Endothelial cell of umbilical vein (primary cell): ENCODE data around the gene SHISA8. TPM values are rescaled to one million over a fixed set of nuclear protein-coding genes. Genes with fewer than 3 reads are reported as not detected.

Experiments used
- BruUV-seq: library from RNA; stranded (reverse); fragments of 400-500 nt; replicated peaks from 2 replicates; lab custom pipeline; 2021; lab: Mats Ljungman, UMichigan
- CTCF ChIA-PET: fragments of 300-600, 350-600 bp; sonication (Branson Sonifier 250); formaldehyde crosslinking; loops from one replicate; lab custom pipeline; 2021; ENCODE audit warnings: antibody characterized with exemption, inconsistent platforms; lab: Charles Lee
- POLR2A ChIA-PET: fragments of 300-600, 350-600 bp; sonication (Branson Sonifier 250); formaldehyde crosslinking; loops from one replicate; lab custom pipeline; 2021; ENCODE audit warnings: antibody characterized with exemption, inconsistent platforms; lab: Charles Lee
- DNase-seq: peaks from one replicate; pipeline ENCODE4 v3.0.0-alpha.2; 2011; ENCODE audit warnings: low read depth, low spot score
- FAIRE-seq: peaks from 2 replicates; lab custom pipeline; 2011; peaks lifted over from hg19 to GRCh38; lab: Jason Lieb, UNC
- H2AFZ ChIP-seq: 2 replicates; pipeline ENCODE4 v1.6.0; 2012; ENCODE audit warnings: low read depth, low read length, control low read depth, inconsistent platforms
- H3K27ac ChIP-seq: 2 replicates; pipeline ENCODE4 v1.5.1; 2011; ENCODE audit warnings: low read depth, mild to moderate bottlenecking, control low read depth, low read length, moderate library complexity; ENCODE audit not compliant: insufficient read depth
- H3K27me3 ChIP-seq, 2 experiments: 2 replicates each; pipeline versions ENCODE4 v1.6.0 to v1.6.1; 2011; ENCODE audit warnings: low read length in 2 of 2, mixed read lengths in 1 of 2; ENCODE audit not compliant: control insufficient read depth in 2 of 2, insufficient read depth in 2 of 2
- H3K36me3 ChIP-seq, 2 experiments: 2 replicates in 1 of 2; 3 replicates in 1 of 2; pipeline ENCODE4 v1.5.1; 2011; ENCODE audit warnings: low read length in 2 of 2, mild to moderate bottlenecking in 1 of 2, moderate library complexity in 1 of 2; ENCODE audit not compliant: control insufficient read depth in 2 of 2, insufficient read depth in 2 of 2; ENCODE audit errors: extremely low read depth in 1 of 2
- H3K4me1 ChIP-seq: 3 replicates; pipeline ENCODE4 v1.5.1; 2011; ENCODE audit warnings: mild to moderate bottlenecking, low read length; ENCODE audit not compliant: control insufficient read depth, insufficient read depth; ENCODE audit errors: extremely low read depth
- H3K4me2 ChIP-seq: 2 replicates; pipeline ENCODE4 v1.6.1; 2011; ENCODE audit warnings: low read length, control low read depth, mixed read lengths; ENCODE audit not compliant: insufficient read depth
- H3K4me3 ChIP-seq, 3 experiments: fragments of 200-600 bp in 1 of 3; sonication (generic), shearing (Covaris generic) in 1 of 3; replicated peaks in 1 of 3; 2 replicates each; pipeline ENCODE4 v1.5.1; 2011 to 2016; ENCODE audit warnings: control low read depth in 3 of 3, low read length in 3 of 3, mild to moderate bottlenecking in 2 of 3, inconsistent platforms in 1 of 3, low read depth in 1 of 3, moderate library complexity in 1 of 3; ENCODE audit not compliant: insufficient read depth in 1 of 3
- H3K79me2 ChIP-seq: 2 replicates; pipeline ENCODE4 v1.6.0; 2012; ENCODE audit warnings: low read length, inconsistent platforms; ENCODE audit not compliant: control insufficient read depth, insufficient read depth
- H3K9ac ChIP-seq: replicated peaks from 2 replicates; pipeline ENCODE3; 2011; ENCODE audit warnings: low read length, control low read depth; ENCODE audit not compliant: insufficient read depth; ENCODE audit errors: extremely low read depth
- H3K9me1 ChIP-seq: replicated peaks from 3 replicates; pipeline ENCODE4 v1.6.0; 2011; ENCODE audit warnings: mild to moderate bottlenecking, low read length; ENCODE audit not compliant: control insufficient read depth, insufficient read depth; ENCODE audit errors: extremely low read depth
- H3K9me3 ChIP-seq: replicated peaks from 2 replicates; pipeline ENCODE4 v1.5.1; 2012; ENCODE audit warnings: low read length, inconsistent platforms; ENCODE audit not compliant: control insufficient read depth, insufficient read depth
- H4K20me1 ChIP-seq: replicated peaks from 2 replicates; pipeline ENCODE3; 2011; ENCODE audit warnings: mild to moderate bottlenecking, low read length; ENCODE audit not compliant: control insufficient read depth, insufficient read depth; ENCODE audit errors: extremely low read depth
- EZH2 ChIP-seq: IDR thresholded peaks from 2 replicates; pipeline ENCODE4 v1.6.1; 2012; ENCODE audit warnings: borderline replicate concordance, low read depth, mild to moderate bottlenecking, moderate library complexity, low read length, inconsistent platforms; ENCODE audit not compliant: severe bottlenecking
- FOS ChIP-seq: IDR thresholded peaks from 2 replicates; pipeline ENCODE4 v1.6.1; 2011; ENCODE audit warnings: mild to moderate bottlenecking, low read length, moderate library complexity, borderline replicate concordance; ENCODE audit not compliant: insufficient read depth
- GATA2 ChIP-seq: IDR thresholded peaks from 2 replicates; pipeline ENCODE4 v1.7.0; 2011; ENCODE audit warnings: low read depth, mild to moderate bottlenecking, moderate library complexity, mixed read lengths, low read length; ENCODE audit not compliant: insufficient read length, insufficient read depth
- JUN ChIP-seq: IDR thresholded peaks from 2 replicates; pipeline ENCODE4 v1.6.1; 2011; ENCODE audit warnings: borderline replicate concordance, low read depth; ENCODE audit not compliant: insufficient read length, insufficient read depth
- MYC ChIP-seq: IDR thresholded peaks from one replicate; pipeline ENCODE4 v1.6.1; 2011; ENCODE audit warnings: mild to moderate bottlenecking, low read depth, low read length
- POLR2A ChIP-seq: IDR thresholded peaks from 2 replicates; pipeline ENCODE4 v1.6.1; 2012; ENCODE audit warnings: low read depth, mild to moderate bottlenecking, control low read depth, low read length
- POLR2AphosphoS5 ChIP-seq: IDR thresholded peaks from 2 replicates; pipeline ENCODE4 v1.6.1; 2012; ENCODE audit warnings: low read depth, mild to moderate bottlenecking, control low read depth, low read length, moderate library complexity; ENCODE audit not compliant: insufficient read depth
- dilution Hi-C: fragments of 300-500 bp; cut with MboI; formaldehyde crosslinking; loops from one replicate; pipeline ENCODE4 v1.15.0; 2019; ENCODE audit warnings: low sequenced_read_pairs; ENCODE audit not compliant: extremely low pct_ligation_motif_present
- intact Hi-C: fragments of 100-400 bp; cut with micrococcal nuclease; formaldehyde crosslinking; loops from one replicate; pipeline ENCODE4 v1.10.0; 2022
- polyA plus RNA-seq, 4 experiments: library from polyadenylated mRNA; depleted of rRNA in 3 of 4; stranded (reverse) in 3 of 4; unstranded in 1 of 4; fragments of >200 nt; gene quantifications; 2 replicates each; pipeline versions ENCODE4 v1.2.1 to v1.2.3, GENCODE V29; 2011 to 2012; ENCODE audit warnings: missing spikeins in 1 of 4
- total RNA-seq: library from RNA; stranded (reverse); gene quantifications from 2 replicates; pipeline ENCODE4 v1.2.3, GENCODE V29; 2021
- TF ChIP-seq, protein P1 (sequence below), 2 donors: IDR thresholded peaks; 1 replicate in 1 of 2; 2 replicates in 1 of 2; pipeline ENCODE4 v1.5.1; 2011; ENCODE audit warnings: low read length in 2 of 2, mild to moderate bottlenecking in 2 of 2, moderate library complexity in 2 of 2, control low read depth in 1 of 2, inconsistent platforms in 1 of 2, low read depth in 1 of 2; ENCODE audit not compliant: insufficient read depth in 1 of 2; ENCODE audit errors: extremely low read depth in 1 of 2
- TF ChIP-seq, protein P2 (sequence below): IDR thresholded peaks from 2 replicates; pipeline ENCODE4 v1.6.1; 2011; ENCODE audit not compliant: insufficient read depth, insufficient read length

SHISA8 gene
- total and polyA plus RNA-seq, 2 donors (not counting 3 experiments of a cell fraction or from before 2014, with no cell fraction given), result not detected

DNA sequence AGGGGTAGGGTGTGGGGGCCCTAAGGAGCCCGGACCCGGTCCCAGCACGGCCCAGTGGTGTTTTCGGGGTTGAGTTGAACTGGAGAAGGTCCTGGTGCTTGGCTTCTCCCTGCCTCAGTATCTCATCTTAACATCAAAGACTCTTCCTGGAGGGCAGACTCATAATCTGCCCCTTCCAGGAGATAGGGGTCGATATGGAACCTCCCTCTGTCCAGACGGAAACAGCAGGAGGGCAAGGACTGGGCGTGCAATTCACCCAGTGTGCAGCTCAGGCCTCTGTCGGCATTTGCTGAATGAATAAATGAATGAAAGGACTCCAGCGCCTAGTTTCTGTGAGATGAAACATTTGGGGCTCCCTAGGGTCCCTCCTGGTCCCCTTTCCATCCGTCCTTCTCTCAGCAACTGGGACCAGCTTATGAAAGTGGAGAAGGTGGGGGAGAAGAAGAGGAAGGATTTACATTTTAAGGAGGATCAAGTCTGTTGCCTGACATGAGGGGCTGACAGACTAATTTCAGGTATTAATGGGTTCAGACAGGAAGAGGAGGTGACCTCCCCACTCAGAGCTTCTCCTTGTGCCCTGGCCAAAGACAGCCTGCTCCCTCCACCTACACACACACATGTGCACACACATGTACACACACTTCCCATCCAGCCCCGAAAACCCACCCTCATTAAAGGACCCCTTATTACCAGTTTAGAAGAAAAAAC, 1.1 kb upstream of the SHISA8 start:
- CTCF ChIA-PET, result interaction anchor here (1.2 to 2.4 kb wide), 3 partner anchors 10 to 25 kb away, joined by 4 to 14 read pairs (median 9); partner anchors contain the start of gene TNFRSF13C
- H3K4me3 ChIP-seq, result no peak overlapping the region
- no peaks in the 10 kb centered on the region for H3K79me2 ChIP-seq
- H3K9ac ChIP-seq, result no peak overlapping the region
- H3K9me3 ChIP-seq, result no peaks in the 10 kb centered on the region
- no peaks in the 10 kb centered on the region for H4K20me1 ChIP-seq
- POLR2A ChIA-PET, result no interaction called here
- H3K4me1 ChIP-seq, result peaks cover 11% of the 10 kb centered on the region
- intact Hi-C loops, result no loop called here
- H3K9me1 ChIP-seq, result no peaks in the 10 kb centered on the region
- H3K27me3 ChIP-seq, result peaks cover 50 to 58% of the 10 kb centered on the region in 2 experiments
- no peak for FAIRE-seq
- H3K4me2 ChIP-seq, result no peak overlapping the region
- dilution Hi-C loops, result no loop called here
- no peaks in the 10 kb centered on the region for H3K36me3 ChIP-seq
- no peak for DNase-seq
- no TSS peak for BruUV-seq
- H3K27ac ChIP-seq, result no peak overlapping the region
- H2AFZ ChIP-seq, result no peak overlapping the region
- no peak for TF ChIP-seq EZH2
- no peak for TF ChIP-seq FOS
- no peak for TF ChIP-seq JUN
- no peak for TF ChIP-seq MYC
- no peak for TF ChIP-seq POLR2A
- TF ChIP-seq, protein P1, sequence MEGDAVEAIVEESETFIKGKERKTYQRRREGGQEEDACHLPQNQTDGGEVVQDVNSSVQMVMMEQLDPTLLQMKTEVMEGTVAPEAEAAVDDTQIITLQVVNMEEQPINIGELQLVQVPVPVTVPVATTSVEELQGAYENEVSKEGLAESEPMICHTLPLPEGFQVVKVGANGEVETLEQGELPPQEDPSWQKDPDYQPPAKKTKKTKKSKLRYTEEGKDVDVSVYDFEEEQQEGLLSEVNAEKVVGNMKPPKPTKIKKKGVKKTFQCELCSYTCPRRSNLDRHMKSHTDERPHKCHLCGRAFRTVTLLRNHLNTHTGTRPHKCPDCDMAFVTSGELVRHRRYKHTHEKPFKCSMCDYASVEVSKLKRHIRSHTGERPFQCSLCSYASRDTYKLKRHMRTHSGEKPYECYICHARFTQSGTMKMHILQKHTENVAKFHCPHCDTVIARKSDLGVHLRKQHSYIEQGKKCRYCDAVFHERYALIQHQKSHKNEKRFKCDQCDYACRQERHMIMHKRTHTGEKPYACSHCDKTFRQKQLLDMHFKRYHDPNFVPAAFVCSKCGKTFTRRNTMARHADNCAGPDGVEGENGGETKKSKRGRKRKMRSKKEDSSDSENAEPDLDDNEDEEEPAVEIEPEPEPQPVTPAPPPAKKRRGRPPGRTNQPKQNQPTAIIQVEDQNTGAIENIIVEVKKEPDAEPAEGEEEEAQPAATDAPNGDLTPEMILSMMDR (IDR thresholded peaks at IDR 0.05; ENCODE audit: extremely low read depth in 1 of 2, insufficient read depth in 1 of 2, low read depth in 1 of 2, low read length in 2 of 2), result no peak
- TF ChIP-seq, protein P2, sequence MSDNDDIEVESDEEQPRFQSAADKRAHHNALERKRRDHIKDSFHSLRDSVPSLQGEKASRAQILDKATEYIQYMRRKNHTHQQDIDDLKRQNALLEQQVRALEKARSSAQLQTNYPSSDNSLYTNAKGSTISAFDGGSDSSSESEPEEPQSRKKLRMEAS, result no peak
- TF ChIP-seq GATA2, result no peak
- no peak for TF ChIP-seq POLR2AphosphoS5
